Naive B cell (primary cell): ENCODE data around the gene TRIM33. TPM values are rescaled to one million over a fixed set of nuclear protein-coding genes. Genes with fewer than 3 reads are reported as not detected.
"Not testable (repeated sequence)": the region's sequence is repeated elsewhere in the genome, so short reads cannot be mapped to it uniquely, and the experiment has no call there.

Experiments
- ATAC-seq, 2 donors: fragments of 150-1000 bp; cut with Tn5 transposase; 2 replicates each; pipeline ENCODE4 v1.10.0; 2021; ENCODE audit warnings: low read depth in 2 of 2, mild to moderate bottlenecking in 2 of 2, moderate library complexity in 2 of 2
- DNase-seq: peaks from one replicate; pipeline ENCODE4 v3.0.0; 2022
- H3K27ac Mint-ChIP-seq, 6 donors: one replicate each; pipeline ENCODE4 v1.8.0; 2020 to 2022; ENCODE audit warnings: mild to moderate bottlenecking in 6 of 6, mixed read lengths in 6 of 6, moderate library complexity in 5 of 6, inconsistent platforms in 2 of 6
- H3K27me3 Mint-ChIP-seq, 3 donors: one replicate each; pipeline ENCODE4 v1.8.0; 2021 to 2022; ENCODE audit warnings: mixed read lengths in 3 of 3, mild to moderate bottlenecking in 1 of 3
- H3K36me3 Mint-ChIP-seq, 2 donors: one replicate each; pipeline ENCODE4 v1.8.0; 2020 to 2022; ENCODE audit warnings: mixed read lengths in 2 of 2, inconsistent platforms in 1 of 2, mild to moderate bottlenecking in 1 of 2
- H3K4me1 Mint-ChIP-seq, 3 donors: one replicate each; pipeline ENCODE4 v1.8.0; 2020 to 2022; ENCODE audit warnings: mixed read lengths in 3 of 3, inconsistent platforms in 1 of 3, mild to moderate bottlenecking in 1 of 3, moderate library complexity in 1 of 3
- H3K4me3 Mint-ChIP-seq, 8 donors: one replicate each; pipeline ENCODE4 v1.8.0; 2020 to 2022; ENCODE audit warnings: mild to moderate bottlenecking in 8 of 8, mixed read lengths in 8 of 8, moderate library complexity in 8 of 8, inconsistent platforms in 2 of 8
- H3K9me3 Mint-ChIP-seq, 7 donors: one replicate each; pipeline ENCODE4 v1.8.0; 2020 to 2022; ENCODE audit warnings: mixed read lengths in 7 of 7, mild to moderate bottlenecking in 5 of 7, inconsistent platforms in 2 of 7, moderate library complexity in 1 of 7
- polyA plus RNA-seq, 6 donors: library from polyadenylated mRNA; unstranded; fragments of 300-500 nt; fragmentation: Illumina TruSeq; gene quantifications; one replicate each; pipeline ENCODE4 v1.2.3, GENCODE V29; 2021; ENCODE audit warnings: low read depth in 6 of 6

The TRIM33 gene
- polyA plus RNA-seq, 6 donors from 2014 or later = 35.8 to 52.9 (median 46.6) TPM

DNA sequence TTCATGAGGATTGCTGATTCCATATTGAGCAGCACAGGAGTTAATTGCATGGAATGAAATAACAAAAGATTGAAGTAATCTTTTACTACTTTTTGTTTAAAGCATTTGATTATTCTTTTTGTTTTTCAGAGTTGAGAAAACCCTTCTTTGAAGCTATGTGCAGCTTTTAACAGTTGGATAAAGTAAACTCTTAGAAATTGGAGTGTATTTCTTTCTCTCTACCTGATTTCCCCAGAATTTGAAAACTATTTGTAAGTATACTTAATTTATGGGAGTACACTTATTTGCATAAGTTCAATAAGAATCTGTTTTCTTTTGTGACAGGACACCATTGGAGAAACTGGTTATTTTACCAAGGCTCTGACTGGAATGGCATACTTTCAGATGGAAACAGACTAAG, 133.6 kb downstream of the TRIM33 start:
- Mint-ChIP-seq H3K4me3 (no peak overlapping the region), H3K27ac (no peak overlapping the region), H3K4me1 (no peaks in the 10 kb centered on the region), H3K9me3 (peaks cover 10 to 75% (median 45%) of the 10 kb centered on the region in 7 donors), H3K27me3 (peaks cover 0 to 6% (median 0%) of the 10 kb centered on the region in 3 donors), H3K36me3 (peaks cover 8 to 19% of the 10 kb centered on the region in 2 donors)
- DNase-seq = no peak
- ATAC-seq = no peak

DNA sequence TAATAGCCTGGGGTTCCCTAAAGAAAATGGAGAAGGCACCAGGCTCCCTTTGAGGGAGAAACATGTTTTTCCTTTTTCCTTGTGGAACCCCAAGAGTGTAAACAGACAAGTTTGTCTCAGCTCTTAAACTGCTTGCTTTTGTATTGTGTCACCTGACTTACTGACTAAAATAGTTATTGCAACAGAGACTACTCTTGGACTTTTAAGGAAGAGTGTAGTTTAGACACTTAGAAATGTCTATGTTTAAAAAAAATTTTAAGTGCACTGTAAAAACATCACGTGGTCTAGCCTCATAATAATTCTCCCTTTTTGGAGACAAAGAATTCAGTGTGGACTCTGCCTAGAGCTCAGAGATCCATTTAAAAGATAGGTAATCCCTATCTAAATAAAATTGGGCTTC, 141.1 kb downstream of the TRIM33 start:
- H3K36me3 Mint-ChIP-seq = peaks cover 10 to 15% of the 10 kb centered on the region in 2 donors
- DNase-seq = no peak
- no peaks in the 10 kb centered on the region for H3K4me1 Mint-ChIP-seq
- H3K9me3 Mint-ChIP-seq = peaks cover 6 to 54% (median 33%) of the 10 kb centered on the region in 7 donors
- no peak overlapping the region for H3K27ac Mint-ChIP-seq
- H3K27me3 Mint-ChIP-seq = peaks cover 13 to 21% (median 20%) of the 10 kb centered on the region in 3 donors
- H3K4me3 Mint-ChIP-seq = no peak overlapping the region
- no peak for ATAC-seq

DNA sequence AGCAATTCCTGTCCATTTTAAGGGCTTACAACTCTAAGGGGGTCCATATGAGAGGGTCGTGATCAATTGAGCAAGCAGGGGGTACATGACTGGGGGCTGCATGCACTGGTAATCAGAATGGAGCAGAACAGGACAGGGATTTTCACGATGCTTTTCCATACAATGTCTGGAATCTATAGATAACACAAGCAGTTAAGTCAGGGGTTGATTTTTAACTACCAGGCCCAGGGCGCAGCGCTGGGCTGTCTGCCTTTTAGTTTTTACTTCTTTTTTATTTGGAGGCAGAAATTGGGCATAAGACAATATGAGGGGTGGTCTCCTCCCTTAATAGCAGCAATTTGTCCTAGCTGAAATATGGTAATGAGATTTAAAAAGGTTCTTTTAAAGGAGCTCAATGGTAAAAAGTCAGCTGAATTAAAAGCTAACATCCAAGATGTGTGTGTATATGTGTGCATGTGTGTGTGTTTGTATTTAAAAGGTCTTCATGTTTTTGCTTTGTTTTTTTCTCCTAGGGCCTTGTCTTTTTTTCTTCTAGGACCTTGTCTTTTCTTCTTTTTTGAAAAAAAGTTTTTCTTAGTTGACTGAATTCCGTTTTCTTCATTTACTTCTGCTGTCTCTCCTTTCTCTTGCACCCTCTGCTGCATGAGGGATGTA, 141.6 kb downstream of the TRIM33 start:
- not testable (repeated sequence) for ATAC-seq, DNase-seq, H3K27ac Mint-ChIP-seq, H3K4me1 Mint-ChIP-seq, H3K4me3 Mint-ChIP-seq
- Mint-ChIP-seq H3K36me3 (peaks cover 10 to 15% of the 10 kb centered on the region in 2 donors), H3K9me3 (peaks cover 6 to 59% (median 37%) of the 10 kb centered on the region in 7 donors), H3K27me3 (peaks cover 13 to 21% (median 20%) of the 10 kb centered on the region in 3 donors)

DNA sequence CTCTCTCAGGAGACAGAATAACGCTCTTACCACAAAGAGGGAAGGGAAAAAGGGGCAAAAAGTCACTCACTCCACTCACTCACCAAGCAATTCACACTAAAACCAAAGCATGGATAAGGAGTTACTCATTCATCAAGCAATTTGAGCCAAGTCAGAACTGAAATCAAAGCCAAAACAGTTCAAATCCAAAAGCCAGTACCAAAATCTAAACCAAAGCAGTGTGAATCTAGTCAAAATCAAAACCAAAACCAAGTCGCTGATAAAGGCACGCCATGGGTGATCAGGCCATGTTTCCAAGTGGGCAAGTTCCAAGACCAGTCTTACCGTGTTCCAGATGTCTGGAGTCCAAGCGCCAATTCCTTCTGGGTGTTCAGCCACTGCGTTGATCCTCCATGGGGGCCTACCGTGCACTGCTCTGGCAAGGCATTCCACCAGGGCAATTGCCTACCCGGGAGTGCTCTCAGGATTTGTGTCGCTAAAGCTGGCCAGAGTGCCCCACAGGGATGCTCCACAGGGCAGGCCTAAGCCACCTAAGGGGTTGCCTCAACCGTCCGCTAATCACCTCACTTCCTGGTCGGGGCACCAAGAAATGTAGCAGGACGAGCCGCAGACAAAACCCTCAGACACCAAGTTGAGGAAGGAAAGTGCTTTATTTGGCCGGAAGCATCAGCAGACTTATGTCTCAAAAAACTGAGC, 142.3 kb downstream of the TRIM33 start:
- Mint-ChIP-seq H3K36me3 (peaks cover 10 to 18% of the 10 kb centered on the region in 2 donors), H3K27ac (no peak overlapping the region), H3K4me3 (no peak overlapping the region), H3K4me1 (no peaks in the 10 kb centered on the region), H3K9me3 (peaks cover 6 to 59% (median 37%) of the 10 kb centered on the region in 7 donors), H3K27me3 (peaks cover 13 to 21% (median 20%) of the 10 kb centered on the region in 3 donors)
- ATAC-seq (no peak), DNase-seq (no peak)

DNA sequence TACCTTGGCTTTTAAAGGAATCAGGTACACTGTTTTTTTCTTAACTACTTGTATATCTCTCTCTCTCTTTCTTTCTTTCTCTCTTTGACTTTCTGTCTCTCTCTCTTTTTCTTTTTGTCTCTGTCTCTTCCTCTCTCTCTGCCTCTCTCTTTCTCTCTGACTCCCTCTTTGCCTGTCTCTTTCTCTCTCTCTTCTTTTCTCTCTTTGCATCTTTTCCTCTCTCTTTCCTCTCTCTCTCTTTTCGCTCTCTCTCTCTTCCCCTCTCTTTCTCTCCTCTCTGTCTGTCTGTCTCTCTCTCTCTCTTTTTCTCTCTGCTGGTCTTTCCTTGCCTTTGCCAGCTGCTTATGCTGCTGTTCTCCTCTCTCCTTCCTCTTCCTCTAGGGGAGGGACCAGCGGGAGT, 143.2 kb downstream of the TRIM33 start:
- Mint-ChIP-seq H3K4me3 (no peak overlapping the region), H3K9me3 (peaks cover 6 to 61% (median 42%) of the 10 kb centered on the region in 7 donors), H3K27ac (no peak overlapping the region), H3K27me3 (peaks cover 19 to 21% (median 20%) of the 10 kb centered on the region in 3 donors), H3K36me3 (peaks cover 10 to 27% of the 10 kb centered on the region in 2 donors), H3K4me1 (no peaks in the 10 kb centered on the region)
- ATAC-seq (no peak), DNase-seq (no peak)

DNA sequence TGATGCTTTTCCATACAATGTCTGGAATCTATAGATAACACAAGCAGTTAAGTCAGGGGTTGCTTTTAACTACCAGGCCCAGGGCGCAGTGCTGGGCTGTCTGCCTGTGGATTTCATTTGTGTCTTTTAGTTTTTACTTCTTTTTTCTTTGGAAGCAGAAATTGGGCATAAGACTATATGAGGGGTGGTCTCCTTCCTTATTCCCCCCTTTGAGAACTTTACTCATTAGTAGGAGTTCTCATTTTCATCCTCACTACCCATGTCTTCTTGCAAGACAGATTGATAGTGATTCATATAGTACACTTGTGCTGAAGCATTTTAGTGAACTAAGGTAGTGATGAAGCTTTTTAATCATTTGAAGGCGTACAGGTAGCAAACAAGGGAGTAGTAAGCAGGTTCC, 147.8 kb downstream of the TRIM33 start:
- peaks cover 16 to 22% of the 10 kb centered on the region in 2 donors for H3K36me3 Mint-ChIP-seq
- not testable (repeated sequence) for ATAC-seq, H3K4me3 Mint-ChIP-seq, H3K27ac Mint-ChIP-seq, DNase-seq, H3K4me1 Mint-ChIP-seq
- H3K27me3 Mint-ChIP-seq = peaks cover 15 to 25% (median 17%) of the 10 kb centered on the region in 3 donors
- peaks cover 11 to 76% (median 59%) of the 10 kb centered on the region in 7 donors for H3K9me3 Mint-ChIP-seq

DNA sequence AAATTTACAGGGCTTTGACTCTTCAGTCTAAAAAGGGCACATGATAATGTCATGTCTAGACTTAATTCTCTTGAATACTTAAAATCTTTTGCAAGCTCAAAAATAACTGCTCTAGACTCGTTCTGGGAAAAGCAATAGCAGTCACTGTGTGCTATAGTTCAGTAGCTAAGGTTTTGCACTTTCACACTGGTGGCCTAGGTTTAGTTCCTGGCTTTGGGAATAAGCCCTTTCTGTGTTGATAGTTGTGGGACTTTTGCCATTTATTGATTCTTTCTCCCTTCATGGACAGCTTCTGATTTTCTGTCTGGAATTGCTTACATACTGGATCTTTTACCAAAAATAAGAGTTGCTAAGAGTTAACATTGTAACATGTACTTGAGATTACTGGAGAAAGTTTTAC, 151.2 kb downstream of the TRIM33 start:
- ATAC-seq = no peak
- Mint-ChIP-seq H3K4me3 (no peak overlapping the region), H3K4me1 (no peaks in the 10 kb centered on the region), H3K27ac (no peak overlapping the region), H3K27me3 (peaks cover 7 to 22% (median 8%) of the 10 kb centered on the region in 3 donors), H3K9me3 (peaks cover 5 to 52% (median 43%) of the 10 kb centered on the region in 7 donors), H3K36me3 (peaks cover 7 to 18% of the 10 kb centered on the region in 2 donors)
- DNase-seq = no peak

DNA sequence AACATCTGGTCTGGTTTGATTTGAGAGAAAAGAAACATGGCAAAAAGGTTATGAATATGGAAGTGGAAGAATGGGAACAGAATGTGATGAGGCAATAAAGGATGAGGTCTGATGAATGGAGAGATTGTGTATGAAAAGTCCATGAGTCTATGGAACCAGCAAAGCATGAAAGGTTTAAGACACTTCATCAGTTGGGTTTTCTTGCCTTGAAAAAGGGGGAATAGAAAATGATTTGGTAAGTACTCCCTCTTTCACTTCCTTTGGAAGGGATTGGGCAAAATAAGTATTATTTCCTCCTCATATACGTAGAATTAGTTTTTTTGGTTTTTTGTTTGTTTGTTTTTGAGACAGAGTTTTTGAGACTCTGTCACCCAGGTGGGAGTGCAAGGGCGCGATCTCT, 155.8 kb downstream of the TRIM33 start:
- peaks cover 0 to 24% (median 17%) of the 10 kb centered on the region in 3 donors for H3K27me3 Mint-ChIP-seq
- no peak for ATAC-seq
- peaks cover 0 to 5% of the 10 kb centered on the region in 2 donors for H3K36me3 Mint-ChIP-seq
- no peak overlapping the region for H3K4me3 Mint-ChIP-seq
- no peak overlapping the region for H3K27ac Mint-ChIP-seq
- peaks cover 0 to 8% (median 5%) of the 10 kb centered on the region in 7 donors for H3K9me3 Mint-ChIP-seq
- DNase-seq = no peak
- H3K4me1 Mint-ChIP-seq = no peaks in the 10 kb centered on the region

DNA sequence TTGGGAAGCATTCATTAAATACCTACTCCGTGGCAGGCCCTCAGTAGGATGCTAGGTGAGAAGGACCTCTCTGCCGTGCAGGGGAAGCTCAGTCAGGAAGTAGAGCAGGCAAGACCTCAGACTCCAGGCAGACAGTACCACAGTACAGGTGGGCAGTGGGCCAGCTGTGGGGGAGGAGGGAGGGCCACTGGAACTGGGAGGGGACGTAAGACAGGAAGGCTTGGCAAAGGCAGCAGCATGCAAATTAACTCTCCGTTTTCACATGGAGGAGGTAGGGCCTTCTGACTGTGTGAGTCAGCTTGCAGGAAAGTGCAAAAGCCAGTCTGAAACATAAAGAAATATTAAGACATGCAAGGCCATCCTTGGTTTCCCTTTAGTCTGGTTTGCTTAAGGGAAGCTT, 157.7 kb downstream of the TRIM33 start:
- H3K27me3 Mint-ChIP-seq = peaks cover 0 to 23% (median 11%) of the 10 kb centered on the region in 3 donors
- no peak overlapping the region for H3K4me3 Mint-ChIP-seq
- DNase-seq = no peak
- ATAC-seq = no peak
- H3K36me3 Mint-ChIP-seq = no peaks in the 10 kb centered on the region
- no peak overlapping the region for H3K27ac Mint-ChIP-seq
- H3K9me3 Mint-ChIP-seq = peaks cover 0 to 2% (median 0%) of the 10 kb centered on the region in 7 donors
- no peaks in the 10 kb centered on the region for H3K4me1 Mint-ChIP-seq

DNA sequence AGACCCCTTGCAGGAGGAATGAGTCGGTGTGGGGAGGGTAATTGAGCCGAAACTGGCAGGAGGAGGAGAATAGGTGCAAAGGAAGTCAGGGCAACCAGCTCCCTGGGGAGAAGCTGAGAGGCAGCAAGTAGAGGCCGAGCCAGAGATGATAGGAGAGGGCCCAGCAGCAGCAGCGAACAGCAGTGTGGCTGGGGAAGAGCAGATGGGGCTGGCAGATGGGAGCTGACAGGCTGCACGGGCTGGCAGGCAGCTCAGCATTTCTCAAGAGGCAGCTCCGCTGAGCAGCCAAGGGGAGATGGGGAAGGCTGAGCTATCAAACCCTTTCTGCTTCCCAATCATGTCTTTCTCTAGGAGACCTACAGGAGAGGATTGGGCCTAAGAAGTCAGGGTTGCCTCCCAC, 158.2 kb downstream of the TRIM33 start:
- ATAC-seq (no peak), DNase-seq (no peak)
- H3K9me3 Mint-ChIP-seq = peaks cover 0 to 2% (median 0%) of the 10 kb centered on the region in 7 donors
- peaks cover 0 to 23% (median 12%) of the 10 kb centered on the region in 3 donors for H3K27me3 Mint-ChIP-seq
- H3K4me1 Mint-ChIP-seq = no peaks in the 10 kb centered on the region
- no peak overlapping the region for H3K4me3 Mint-ChIP-seq
- H3K27ac Mint-ChIP-seq = peak overlapping the region in 1 of 6 donors; percentile 56
- no peaks in the 10 kb centered on the region for H3K36me3 Mint-ChIP-seq

DNA sequence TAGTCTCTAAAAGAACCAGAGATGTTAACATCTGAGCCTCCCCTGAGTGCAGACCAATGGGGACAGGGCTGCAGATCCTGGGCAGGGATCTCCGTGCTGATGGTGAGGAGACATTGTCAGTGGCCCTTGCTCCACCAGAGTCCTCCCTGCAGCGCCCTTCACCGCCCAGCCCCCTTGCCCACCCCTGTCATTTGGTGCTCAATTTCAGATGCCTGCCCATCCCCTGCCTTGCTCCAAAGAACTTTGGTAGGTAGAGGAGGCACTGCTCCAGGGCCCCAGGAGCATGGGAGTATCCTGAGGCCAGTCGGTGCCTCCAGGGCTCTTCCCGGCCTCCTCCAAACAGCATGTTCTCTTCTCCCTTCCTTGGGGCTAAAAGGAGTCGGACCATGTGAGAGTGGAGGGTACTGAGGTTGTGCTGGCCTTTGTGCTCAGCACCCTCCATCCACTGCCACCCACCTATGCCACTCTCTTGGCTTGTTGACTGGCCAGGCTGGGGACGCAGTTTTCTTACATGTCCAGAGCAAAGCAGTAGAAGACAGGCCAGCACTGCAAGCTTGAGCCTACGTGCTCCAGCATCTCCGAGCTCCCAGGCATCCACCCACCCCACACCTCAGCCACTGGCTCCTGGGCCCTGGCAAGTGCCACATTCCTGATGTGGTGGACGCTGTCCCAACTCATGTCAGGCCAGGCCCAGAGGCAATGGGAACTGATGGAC, 160.1 kb downstream of the TRIM33 start:
- Mint-ChIP-seq H3K36me3 (no peaks in the 10 kb centered on the region), H3K4me1 (peaks cover 4 to 10% (median 6%) of the 10 kb centered on the region in 3 donors), H3K27ac (no peak overlapping the region), H3K4me3 (peak overlapping the region in 1 of 8 donors; percentile 25), H3K27me3 (peaks cover 7 to 29% (median 20%) of the 10 kb centered on the region in 3 donors), H3K9me3 (peaks cover 0 to 2% (median 0%) of the 10 kb centered on the region in 7 donors)
- ATAC-seq (no peak), DNase-seq (no peak)

DNA sequence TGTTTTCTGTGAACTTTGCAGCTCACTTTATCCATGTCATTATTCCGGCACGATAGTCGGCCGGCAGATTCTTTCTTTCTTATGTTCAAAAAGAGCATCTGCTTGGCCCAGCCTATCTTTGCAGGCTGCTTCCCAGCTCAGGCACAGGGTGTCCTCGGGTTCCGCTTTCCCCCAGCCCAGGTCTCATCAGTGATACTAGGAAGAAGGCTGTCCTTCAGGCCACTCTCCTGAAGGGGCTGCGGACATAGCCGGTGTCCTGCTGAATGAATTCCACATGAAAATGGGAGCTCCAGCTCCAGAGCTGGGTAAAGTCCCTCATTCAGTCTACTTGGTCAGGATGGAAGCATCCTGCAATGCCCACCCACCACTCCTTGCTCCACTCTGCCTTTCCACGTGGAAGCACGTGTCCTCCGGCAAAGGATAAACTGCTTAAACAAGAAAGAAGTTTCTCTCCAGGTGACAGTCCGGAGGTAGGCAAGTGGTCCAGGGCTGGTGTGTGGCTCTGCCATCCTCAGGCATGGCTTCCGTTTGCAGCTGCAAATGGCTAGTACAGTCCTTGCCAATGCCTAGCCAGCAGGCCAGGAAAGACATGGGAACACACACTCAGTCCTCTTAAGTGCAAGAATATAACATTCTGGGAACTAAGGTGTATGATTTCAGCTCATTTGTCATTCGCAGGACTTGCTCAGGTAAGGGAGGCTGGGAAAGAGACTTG, 161.0 kb downstream of the TRIM33 start:
- DNase-seq = no peak
- peaks cover 9 to 36% (median 16%) of the 10 kb centered on the region in 3 donors for H3K27me3 Mint-ChIP-seq
- H3K9me3 Mint-ChIP-seq = peaks cover 0 to 1% (median 0%) of the 10 kb centered on the region in 7 donors
- no peak overlapping the region for H3K4me3 Mint-ChIP-seq
- peaks cover 6 to 10% (median 8%) of the 10 kb centered on the region in 3 donors for H3K4me1 Mint-ChIP-seq
- ATAC-seq = no peak
- no peak overlapping the region for H3K27ac Mint-ChIP-seq
- no peaks in the 10 kb centered on the region for H3K36me3 Mint-ChIP-seq
